Prostate gland (tissue), 2 donors: ENCODE data around the gene TRAF4.

Experiments used
- POLR2A ChIP-seq: fragments of 450-650 bp; IDR thresholded peaks from one replicate; pipeline ENCODE4 v1.6.1; 2016; ENCODE audit warnings: antibody characterized with exemption, mild to moderate bottlenecking
- TF ChIP-seq, protein P1 (sequence below), 4 experiments: fragments of 200-600 bp in 2 of 4; fragments of 450-650 bp in 2 of 4; sonication (generic) in 2 of 4; IDR thresholded peaks; 1 replicate in 3 of 4; 2 replicates in 1 of 4; pipeline ENCODE4 v1.5.1; 2016 to 2019; ENCODE audit warnings: antibody characterized with exemption in 4 of 4, mild to moderate bottlenecking in 2 of 4, moderate library complexity in 2 of 4

DNA sequence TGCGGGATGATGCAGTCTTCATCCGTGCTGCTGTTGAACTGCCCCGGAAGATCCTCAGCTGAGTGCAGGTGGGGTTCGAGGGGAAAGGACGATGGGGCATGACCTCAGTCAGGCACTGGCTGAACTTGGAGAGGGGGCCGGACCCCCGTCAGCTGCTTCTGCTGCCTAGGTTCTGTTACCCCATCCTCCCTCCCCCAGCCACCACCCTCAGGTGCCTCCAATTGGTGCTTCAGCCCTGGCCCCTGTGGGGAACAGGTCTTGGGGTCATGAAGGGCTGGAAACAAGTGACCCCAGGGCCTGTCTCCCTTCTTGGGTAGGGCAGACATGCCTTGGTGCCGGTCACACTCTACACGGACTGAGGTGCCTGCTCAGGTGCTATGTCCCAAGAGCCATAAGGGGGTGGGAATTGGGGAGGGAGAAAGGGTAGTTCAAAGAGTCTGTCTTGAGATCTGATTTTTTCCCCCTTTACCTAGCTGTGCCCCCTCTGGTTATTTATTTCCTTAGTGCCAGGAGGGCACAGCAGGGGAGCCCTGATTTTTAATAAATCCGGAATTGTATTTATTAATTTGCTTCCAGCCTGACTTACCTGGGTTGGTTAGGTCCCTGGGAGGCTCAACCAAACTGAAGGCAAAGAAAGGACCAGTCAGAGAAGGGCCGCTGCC lies 5.8 kb downstream of the TRAF4 start:
- TF ChIP-seq, protein P1, sequence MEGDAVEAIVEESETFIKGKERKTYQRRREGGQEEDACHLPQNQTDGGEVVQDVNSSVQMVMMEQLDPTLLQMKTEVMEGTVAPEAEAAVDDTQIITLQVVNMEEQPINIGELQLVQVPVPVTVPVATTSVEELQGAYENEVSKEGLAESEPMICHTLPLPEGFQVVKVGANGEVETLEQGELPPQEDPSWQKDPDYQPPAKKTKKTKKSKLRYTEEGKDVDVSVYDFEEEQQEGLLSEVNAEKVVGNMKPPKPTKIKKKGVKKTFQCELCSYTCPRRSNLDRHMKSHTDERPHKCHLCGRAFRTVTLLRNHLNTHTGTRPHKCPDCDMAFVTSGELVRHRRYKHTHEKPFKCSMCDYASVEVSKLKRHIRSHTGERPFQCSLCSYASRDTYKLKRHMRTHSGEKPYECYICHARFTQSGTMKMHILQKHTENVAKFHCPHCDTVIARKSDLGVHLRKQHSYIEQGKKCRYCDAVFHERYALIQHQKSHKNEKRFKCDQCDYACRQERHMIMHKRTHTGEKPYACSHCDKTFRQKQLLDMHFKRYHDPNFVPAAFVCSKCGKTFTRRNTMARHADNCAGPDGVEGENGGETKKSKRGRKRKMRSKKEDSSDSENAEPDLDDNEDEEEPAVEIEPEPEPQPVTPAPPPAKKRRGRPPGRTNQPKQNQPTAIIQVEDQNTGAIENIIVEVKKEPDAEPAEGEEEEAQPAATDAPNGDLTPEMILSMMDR (IDR thresholded peaks at IDR 0.05) = no peak
- no peak for TF ChIP-seq POLR2A
